HG02870 (cell line): Measurements from ENCODE around the gene TGFBR3.
"Not testable (repeated sequence)": the region's sequence is repeated elsewhere in the genome, so short reads cannot be mapped to it uniquely, and the experiment has no call there.

Experiments
- ATAC-seq: cut with Tn5 transposase; IDR thresholded peaks from one replicate; pipeline ENCODE4 v1.9.1; 2021; ENCODE audit warnings: mild to moderate bottlenecking, moderate library complexity; ENCODE audit not compliant: unreplicated experiment

Gene TGFBR3

GRCh38 chr1:91884459-91885212 is 1.3 kb downstream of the TGFBR3 start:
- no peak for ATAC-seq

GRCh38 chr1:91883470-91883869 is 2.5 kb downstream of the TGFBR3 start:
- ATAC-seq, result no peak

- no peak for ATAC-seq
Observed at GRCh38 chr1:91881280-91881679, 4.7 kb downstream of the TGFBR3 start.

GRCh38 chr1:91879733-91880132 is 6.2 kb downstream of the TGFBR3 start:
- ATAC-seq, result no peak

DNA sequence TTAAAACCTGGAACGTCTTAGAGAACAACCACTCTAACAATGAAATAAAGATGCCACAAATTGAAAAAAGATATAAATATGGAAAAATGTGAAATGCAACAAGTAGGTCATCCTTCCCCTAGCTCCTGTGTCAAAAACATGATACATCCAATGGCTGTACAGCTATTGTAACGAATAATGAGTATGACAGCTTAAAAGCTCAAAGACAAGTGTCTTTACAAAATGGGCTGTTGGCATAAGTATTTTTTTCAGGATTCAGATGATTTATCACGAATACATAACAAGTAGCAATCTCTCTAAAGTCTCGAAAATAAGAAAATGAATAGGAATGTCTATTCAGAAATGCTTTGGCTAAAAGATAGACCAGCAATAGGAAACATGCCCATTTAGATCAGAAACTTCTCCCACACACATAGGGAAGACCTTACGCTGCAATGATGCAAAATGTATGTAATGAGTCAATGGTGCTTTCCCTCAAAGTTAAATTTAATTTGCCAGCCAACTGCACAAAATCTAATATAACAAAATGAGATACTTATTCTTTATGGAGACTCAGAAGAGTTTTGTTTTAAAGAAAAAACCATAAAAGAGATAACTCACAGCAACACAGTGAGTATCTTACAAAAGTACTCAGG is 8.3 kb downstream of the TGFBR3 start:
- ATAC-seq, result no peak

DNA sequence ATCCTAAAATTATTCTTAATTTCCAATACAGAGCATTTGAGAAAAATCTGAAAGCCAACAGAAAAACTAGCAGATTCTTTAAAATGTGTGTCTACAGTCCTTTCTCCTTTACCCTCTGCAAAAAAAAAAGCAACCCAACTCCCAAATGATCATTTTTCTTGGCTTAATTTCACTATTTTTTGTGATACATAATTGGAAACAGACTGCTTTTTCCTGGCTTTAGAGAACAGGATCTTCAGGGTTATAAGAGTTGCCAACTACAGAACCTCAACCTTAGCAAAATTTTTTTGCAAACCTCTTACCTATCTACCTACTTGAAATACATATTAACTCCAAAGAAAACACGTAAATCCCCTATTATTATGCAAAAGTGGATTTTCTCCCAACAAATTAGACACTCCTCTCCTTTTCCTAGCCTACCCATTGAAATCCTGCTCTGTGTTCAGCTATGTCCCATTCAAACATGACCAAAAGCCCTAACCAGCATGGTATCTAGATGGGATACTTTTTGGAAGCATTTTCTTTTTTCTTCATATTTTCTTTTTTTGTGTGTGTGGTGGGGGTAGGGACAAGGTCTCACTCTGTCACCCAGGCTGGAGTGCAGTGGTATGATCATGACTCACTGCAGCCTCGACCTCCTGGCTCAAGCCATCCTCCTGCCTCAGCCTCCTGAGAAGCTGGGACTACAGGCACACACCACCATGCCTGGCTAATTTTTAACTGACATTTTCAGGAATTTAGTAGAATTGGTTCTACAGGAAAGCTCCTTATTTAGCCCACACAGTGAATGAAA is 9.0 kb downstream of the TGFBR3 start:
- ATAC-seq, result no peak

DNA sequence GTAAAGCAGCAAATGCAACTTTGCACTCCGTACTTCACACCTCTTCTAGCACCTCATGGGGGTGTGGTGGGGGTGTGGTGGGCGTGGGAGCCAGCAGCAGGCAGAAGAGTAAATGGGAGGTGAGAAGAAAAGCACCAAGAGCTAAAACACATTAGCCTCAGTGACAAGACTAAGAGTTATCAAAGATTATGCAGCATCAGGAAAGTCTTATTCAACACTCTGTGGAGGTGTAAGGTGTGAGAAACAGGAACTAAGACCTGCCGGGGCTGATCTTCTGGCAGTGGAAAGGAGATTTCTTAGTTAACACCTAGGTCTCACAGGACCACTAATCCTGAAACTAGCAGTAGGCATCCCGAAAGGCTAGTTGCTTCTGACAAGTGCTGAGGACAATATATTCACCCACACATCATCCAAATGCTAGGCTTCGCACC is 9.9 kb downstream of the TGFBR3 start:
- peak; percentile 85 for ATAC-seq

- ATAC-seq, result no peak
Observed at GRCh38 chr1:91874167-91874566, 11.8 kb downstream of the TGFBR3 start.

GRCh38 chr1:91872559-91873081 is 13.3 kb downstream of the TGFBR3 start:
- ATAC-seq, result peak; percentile 35

DNA sequence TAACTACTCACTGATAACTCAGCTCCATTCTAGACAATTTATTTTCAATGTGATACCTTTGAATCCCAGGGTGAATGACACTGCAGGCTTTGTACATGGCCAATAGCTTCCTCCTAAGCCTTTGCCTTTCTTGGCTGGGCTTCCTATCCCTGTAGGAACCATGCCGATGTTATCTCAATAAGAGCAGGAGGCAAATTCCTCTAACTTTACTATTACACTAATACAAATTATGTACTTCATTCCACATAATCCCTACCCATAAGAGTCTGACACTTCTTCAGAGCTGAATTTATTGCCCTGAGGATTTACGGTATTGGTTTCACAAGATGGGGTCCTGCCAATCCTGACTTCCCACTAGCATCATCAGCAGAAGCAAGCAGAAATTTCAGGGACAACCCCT is 14.0 kb downstream of the TGFBR3 start:
- no peak for ATAC-seq

GRCh38 chr1:91870322-91870721 is 15.6 kb downstream of the TGFBR3 start:
- no peak for ATAC-seq

- ATAC-seq, result no peak
Observed at GRCh38 chr1:91866425-91866824, 19.5 kb downstream of the TGFBR3 start.

GRCh38 chr1:91864017-91864700 is 21.8 kb downstream of the TGFBR3 start:
- no peak for ATAC-seq

DNA sequence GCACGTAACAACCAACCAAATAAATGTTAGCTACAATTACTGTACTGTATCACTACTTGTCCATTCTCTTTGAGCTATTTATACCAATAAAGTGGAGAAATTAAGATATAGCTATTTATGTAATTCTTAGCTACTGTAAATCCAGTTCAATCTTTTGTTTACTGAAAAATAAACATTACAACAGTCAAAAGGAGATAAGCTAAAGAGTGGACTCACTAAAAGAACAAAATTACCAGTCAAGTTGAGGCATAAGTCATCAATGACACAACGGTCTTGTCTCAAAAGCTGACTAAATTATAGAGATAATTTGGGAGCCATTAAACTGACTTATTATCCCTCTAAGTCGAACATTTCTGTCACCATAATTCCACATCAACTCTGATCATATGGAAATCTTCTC is 22.5 kb downstream of the TGFBR3 start:
- ATAC-seq, result no peak

GRCh38 chr1:91862120-91862519 is 23.8 kb downstream of the TGFBR3 start:
- no peak for ATAC-seq

GRCh38 chr1:91857557-91858239 is 28.3 kb downstream of the TGFBR3 start:
- no peak for ATAC-seq

- ATAC-seq, result no peak
Observed at GRCh38 chr1:91856996-91857395, 29.0 kb downstream of the TGFBR3 start.

DNA sequence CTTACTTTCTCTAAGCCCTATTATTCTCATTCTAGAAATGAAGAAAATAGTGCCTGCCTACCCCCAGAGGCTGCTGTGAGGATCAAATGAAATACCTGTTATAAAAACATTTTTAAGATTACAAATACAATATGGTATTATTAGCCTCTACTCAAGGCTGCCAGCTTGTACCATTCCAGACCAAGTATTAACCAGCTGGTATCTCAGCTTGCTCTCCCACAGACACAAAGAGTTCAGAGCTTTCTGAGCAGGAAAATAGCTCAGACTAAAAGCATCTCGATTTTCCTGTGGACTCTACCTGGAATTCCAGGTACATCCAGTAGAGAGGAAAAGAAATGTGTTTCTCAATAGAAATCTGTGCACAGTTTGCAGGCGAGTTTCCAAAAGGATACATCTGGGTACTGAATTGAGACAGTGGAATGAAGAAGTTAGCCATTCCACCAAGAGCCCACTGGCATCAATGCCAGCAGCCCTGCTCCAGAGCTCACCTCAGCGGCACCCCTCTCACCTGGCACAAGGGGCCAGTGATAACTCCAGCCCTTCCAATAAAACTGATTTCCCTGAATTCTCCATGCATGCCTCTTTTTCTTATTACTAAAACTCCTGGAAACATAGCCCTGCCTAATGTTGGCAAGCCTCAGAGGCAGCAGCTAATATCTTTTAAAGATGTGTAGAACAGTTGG is 31.0 kb downstream of the TGFBR3 start:
- no peak for ATAC-seq

DNA sequence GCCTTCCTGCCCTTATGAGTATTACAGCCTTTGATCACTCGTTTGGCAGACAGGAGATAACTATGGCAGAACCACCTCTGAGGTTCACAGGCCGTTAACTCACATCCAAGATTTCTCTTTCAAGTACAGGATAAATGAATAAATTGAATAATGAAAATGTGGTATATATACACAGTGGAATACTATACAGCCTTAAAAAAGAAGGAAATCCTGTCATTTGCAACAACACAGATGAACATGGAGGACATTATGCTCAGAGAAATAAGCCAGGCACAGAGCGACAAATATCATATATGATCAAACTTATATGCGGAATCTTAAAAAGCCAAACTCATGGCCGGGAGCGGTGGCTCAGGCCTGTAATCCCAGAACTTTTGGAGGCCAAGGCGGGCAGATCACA is 32.6 kb downstream of the TGFBR3 start:
- ATAC-seq, result no peak

- not testable (repeated sequence) for ATAC-seq
Observed at GRCh38 chr1:91852011-91852410, 33.9 kb downstream of the TGFBR3 start.
